Measurements from ENCODE around the gene RCE1.

The RCE1 gene

DNA sequence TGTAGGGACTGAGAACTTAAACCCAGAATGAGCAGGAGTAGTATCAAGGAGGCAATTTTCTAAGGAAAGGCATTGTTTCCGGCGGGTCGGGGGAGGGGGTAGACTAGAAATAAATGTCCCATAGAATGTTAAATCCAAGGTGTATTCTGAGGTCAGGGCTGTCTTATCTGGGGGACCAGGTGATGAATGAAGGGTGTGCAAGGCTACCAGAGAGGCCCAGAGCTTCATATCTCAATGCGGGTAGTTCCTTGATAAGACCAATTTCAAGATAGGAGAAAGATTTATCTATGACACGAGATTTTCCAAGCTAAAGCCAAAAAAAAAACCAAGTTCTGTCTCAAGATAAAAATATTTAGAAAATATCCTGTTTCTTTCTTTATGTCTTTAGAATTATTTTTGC, 8.3 kb upstream of the RCE1 start:
- DNase-seq (ENCODE audit: low read depth, low spot score) = no peak
- CTCF ChIA-PET = interaction anchor here (0.6 to 13.1 kb wide), 19 partner anchors 8 to 427 kb away, joined by 3 to 246 read pairs (median 4); partner anchors contain the start of genes RBM4B and RCE1
- TF ChIP-seq, protein P1, sequence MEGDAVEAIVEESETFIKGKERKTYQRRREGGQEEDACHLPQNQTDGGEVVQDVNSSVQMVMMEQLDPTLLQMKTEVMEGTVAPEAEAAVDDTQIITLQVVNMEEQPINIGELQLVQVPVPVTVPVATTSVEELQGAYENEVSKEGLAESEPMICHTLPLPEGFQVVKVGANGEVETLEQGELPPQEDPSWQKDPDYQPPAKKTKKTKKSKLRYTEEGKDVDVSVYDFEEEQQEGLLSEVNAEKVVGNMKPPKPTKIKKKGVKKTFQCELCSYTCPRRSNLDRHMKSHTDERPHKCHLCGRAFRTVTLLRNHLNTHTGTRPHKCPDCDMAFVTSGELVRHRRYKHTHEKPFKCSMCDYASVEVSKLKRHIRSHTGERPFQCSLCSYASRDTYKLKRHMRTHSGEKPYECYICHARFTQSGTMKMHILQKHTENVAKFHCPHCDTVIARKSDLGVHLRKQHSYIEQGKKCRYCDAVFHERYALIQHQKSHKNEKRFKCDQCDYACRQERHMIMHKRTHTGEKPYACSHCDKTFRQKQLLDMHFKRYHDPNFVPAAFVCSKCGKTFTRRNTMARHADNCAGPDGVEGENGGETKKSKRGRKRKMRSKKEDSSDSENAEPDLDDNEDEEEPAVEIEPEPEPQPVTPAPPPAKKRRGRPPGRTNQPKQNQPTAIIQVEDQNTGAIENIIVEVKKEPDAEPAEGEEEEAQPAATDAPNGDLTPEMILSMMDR (IDR thresholded peaks at IDR 0.05; ENCODE audit: insufficient read depth, low read length, missing control alignments) = no peak
- POLR2A ChIA-PET = no interaction called here
- no peak overlapping the region for H3K4me3 ChIP-seq (ENCODE audit: low read depth, low read length)

DNA sequence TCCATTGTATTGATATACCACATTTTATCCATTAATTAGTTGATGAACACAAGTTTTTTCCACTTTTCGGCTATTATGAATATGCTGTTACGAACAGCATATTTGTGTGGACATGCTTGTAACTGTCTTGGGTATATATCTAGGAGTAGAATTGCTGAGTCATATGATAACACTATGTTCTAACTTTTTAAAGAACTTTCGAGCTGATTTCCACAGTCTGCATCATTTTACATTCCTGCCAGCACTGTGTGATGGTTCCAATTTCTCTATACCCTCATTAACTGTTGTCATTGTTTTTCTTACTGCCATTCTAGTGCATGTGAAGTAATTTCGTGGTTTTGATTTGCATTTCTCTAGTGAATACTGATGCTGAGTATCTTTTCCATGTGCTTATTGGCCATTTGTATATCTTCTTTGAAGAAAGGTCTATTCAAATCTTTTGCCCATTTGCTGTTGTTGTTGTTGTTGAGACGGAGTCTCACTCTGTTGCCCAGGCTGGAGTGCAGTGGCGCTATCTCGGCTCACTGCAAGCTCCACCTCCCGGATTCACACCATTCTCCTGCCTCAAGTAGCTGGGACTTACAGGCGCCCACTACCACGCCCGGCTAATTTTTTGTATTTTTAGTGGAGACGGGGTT, 7.4 kb upstream of the RCE1 start:
- ChIA-PET CTCF (interaction anchor here (13.1 kb wide), 1 partner anchor 140 kb away, joined by 246 read pairs; no protein-coding TSS in a partner anchor), POLR2A (no interaction called here)
- no peak for DNase-seq (ENCODE audit: low read depth, low spot score)
- no peak overlapping the region for H3K4me3 ChIP-seq (ENCODE audit: low read depth, low read length)
- TF ChIP-seq, protein P1 (IDR thresholded peaks at IDR 0.05; ENCODE audit: insufficient read depth, low read length, missing control alignments) = no peak

DNA sequence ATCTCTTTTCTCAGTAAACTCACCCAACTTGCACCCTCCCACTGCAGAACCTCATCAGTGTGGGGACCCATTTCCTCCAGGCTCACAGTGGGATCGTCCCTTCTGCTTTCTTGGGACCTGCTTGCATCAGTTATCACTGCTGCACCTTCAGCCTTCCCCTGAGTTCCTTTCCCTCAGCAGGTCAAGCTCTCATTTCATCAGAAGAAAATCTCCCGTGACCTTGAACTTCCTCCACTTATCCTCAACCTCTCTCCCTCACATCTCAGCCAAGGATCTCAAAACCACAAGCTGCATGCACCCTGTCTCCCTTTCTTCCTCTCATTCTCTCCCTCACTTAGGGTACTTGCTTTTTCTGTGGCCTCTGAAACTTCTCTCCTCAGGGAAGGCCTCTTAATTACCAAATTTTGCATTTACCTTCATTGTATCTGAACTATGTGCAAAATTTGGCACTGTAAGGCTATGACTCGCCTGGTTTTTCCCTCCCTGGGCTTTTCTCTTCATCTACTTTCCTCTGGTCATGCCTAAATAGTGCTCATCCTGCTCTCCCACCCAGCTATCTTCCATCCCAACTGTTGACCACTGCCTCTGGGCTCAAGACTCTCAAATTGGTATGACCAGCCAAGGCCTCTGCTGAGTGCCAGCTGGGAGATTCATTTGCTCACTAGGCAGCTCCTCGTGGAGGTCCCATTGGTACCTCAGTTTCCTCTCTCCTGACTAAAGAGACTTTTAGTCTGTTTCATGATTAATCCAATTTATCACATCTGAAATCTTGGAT, 2.7 kb upstream of the RCE1 start:
- ChIA-PET CTCF (interaction anchor here (1.1 to 13.1 kb wide), 2 partner anchors 135 to 145 kb away, joined by 4 to 246 read pairs; partner anchors contain the start of gene C11orf86), POLR2A (interaction anchor here (0.7 kb wide), 1 partner anchor 130 kb away, joined by 3 read pairs; no protein-coding TSS in a partner anchor)
- TF ChIP-seq, protein P1 (IDR thresholded peaks at IDR 0.05; ENCODE audit: insufficient read depth, low read length, missing control alignments) = no peak
- no peak for DNase-seq (ENCODE audit: low read depth, low spot score)
- H3K4me3 ChIP-seq (ENCODE audit: low read depth, low read length) = no peak overlapping the region

DNA sequence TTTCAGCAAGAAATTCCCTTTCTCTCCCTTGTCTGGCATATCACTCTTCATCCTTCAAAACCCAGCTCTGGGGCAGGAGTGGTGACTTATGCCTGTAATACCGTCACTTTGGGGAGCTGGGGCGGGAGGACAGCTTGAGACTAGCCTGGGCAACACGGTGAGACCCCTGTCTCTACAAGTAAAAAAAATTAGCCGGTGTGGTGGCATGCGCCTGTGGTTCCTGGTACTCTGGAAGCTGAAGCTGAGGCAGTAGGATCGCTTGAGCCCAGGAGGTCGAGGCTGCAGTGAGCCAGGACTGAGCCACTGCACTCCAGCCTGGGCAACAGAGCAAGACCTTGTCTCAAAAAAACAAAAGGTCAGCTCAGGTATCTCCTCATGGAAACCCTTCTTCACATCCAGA, 1.4 kb upstream of the RCE1 start:
- no peak for DNase-seq (ENCODE audit: low read depth, low spot score)
- CTCF ChIA-PET = interaction anchor here (1.0 to 2.0 kb wide), 6 partner anchors 7 to 212 kb away, joined by 3 to 8 read pairs (median 4); no protein-coding TSS in a partner anchor

DNA sequence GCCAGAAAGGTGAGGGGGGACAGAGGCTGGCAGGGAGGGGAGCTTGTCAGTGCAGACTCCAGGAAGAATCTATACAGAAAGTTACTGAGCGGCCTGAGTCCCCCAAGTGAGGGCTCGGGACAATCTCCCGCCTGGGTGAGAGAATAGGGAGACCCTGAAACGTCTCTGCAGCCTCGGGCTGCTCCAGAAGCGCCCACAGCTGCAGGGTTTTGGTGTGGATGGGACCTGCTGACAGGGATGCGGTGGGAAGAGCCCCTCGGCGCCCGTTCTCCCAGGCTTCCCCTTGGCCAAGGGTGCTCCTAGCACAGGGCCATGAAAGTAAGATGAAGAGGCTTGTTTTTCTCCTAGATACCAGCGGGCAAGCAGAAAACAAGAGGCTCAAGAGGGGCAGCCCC, 743 bp upstream of the RCE1 start:
- DNase-seq (ENCODE audit: low read depth, low spot score) = no peak
- peak overlapping the region; percentile 98 for H3K4me3 ChIP-seq (ENCODE audit: low read depth, low read length)
- TF ChIP-seq, protein P1 (IDR thresholded peaks at IDR 0.05; ENCODE audit: insufficient read depth, low read length, missing control alignments) = no peak
- ChIA-PET POLR2A (interaction anchor here (0.6 kb wide), 1 partner anchor 13 kb away, joined by 4 read pairs; no protein-coding TSS in a partner anchor), CTCF (interaction anchor here (0.8 to 2.0 kb wide), 10 partner anchors 8 to 211 kb away, joined by 3 to 8 read pairs (median 4); no protein-coding TSS in a partner anchor)

More for the DNA sequence above, 1.4 kb upstream of the RCE1 start:
- TF ChIP-seq, protein P1 (IDR thresholded peaks at IDR 0.05; ENCODE audit: insufficient read depth, low read length, missing control alignments) = no peak
- H3K4me3 ChIP-seq (ENCODE audit: low read depth, low read length) = peak overlapping the region; percentile 98
- POLR2A ChIA-PET = no interaction called here
